K562 (cell line): ENCODE measurements around the gene KCTD18. TPM values are rescaled to one million over a fixed set of nuclear protein-coding genes. Genes with fewer than 3 reads are reported as not detected.

Experiments used
- ATAC-seq: fragments of 200-7000 bp; cut with Tn5 transposase; 3 replicates; pipeline ENCODE4 v1.9.1; 2020; ENCODE audit warnings: moderate library complexity
- BruUV-seq: library from RNA; stranded (reverse); fragments of 400-500 nt; replicated peaks from 2 replicates; lab custom pipeline; 2021; lab: Mats Ljungman, UMichigan
- CTCF ChIA-PET: fragments of 300-600 bp; formaldehyde crosslinking; extraction: SDS; loops from one replicate; lab custom pipeline; 2021; ENCODE audit warnings: low intra/inter-chr PET ratio; lab: Yijun Ruan, JAX
- POLR2A ChIA-PET: fragments of 300-600, 350-650 bp; sonication (Branson Sonifier 250); formaldehyde crosslinking; extraction: SDS; loops from one replicate; lab custom pipeline; 2021; ENCODE audit warnings: antibody characterized with exemption, inconsistent platforms; lab: Yijun Ruan, JAX
- DNase-seq, 4 experiments: peaks; one replicate each; pipeline versions ENCODE4 v3.0.0 to v3.0.0-alpha.2; 2011 to 2018; ENCODE audit warnings: low spot score in 3 of 4, mixed read lengths in 3 of 4; ENCODE audit errors: extremely low read depth in 1 of 4
- FAIRE-seq: peaks from 2 replicates; lab custom pipeline; 2011; peaks lifted over from hg19 to GRCh38; lab: Jason Lieb, UNC
- H2AFZ ChIP-seq: 2 replicates; pipeline ENCODE4 v1.6.0; 2011; ENCODE audit warnings: low read depth, low read length, control low read depth, inconsistent platforms
- H3K27ac ChIP-seq: fragments of 200-600 bp; 3 replicates; pipeline ENCODE4 v1.8.0; 2011; ENCODE audit warnings: low read depth, mild to moderate bottlenecking, control low read depth, inconsistent platforms, low read length, moderate library complexity, mixed read lengths; ENCODE audit errors: extremely low read depth
- H3K27me3 ChIP-seq, 2 experiments: fragments of 300-600 bp in 1 of 2; 2 replicates in 1 of 2; 3 replicates in 1 of 2; pipeline versions ENCODE4 v1.6.0 to v1.8.0; 2011; ENCODE audit warnings: inconsistent platforms in 2 of 2, low read length in 2 of 2, mild to moderate bottlenecking in 1 of 2, mixed read lengths in 1 of 2, moderate library complexity in 1 of 2; ENCODE audit not compliant: control insufficient read depth in 2 of 2, insufficient read depth in 2 of 2
- H3K36me3 ChIP-seq: fragments of 300-600 bp; 3 replicates; pipeline ENCODE4 v1.8.0; 2011; ENCODE audit warnings: mild to moderate bottlenecking, low read length, inconsistent platforms; ENCODE audit not compliant: control insufficient read depth, insufficient read depth
- H3K4me1 ChIP-seq, 2 experiments: fragments of 200-600 bp in 1 of 2; replicated peaks in 1 of 2; 2 replicates in 1 of 2; 3 replicates in 1 of 2; pipeline versions ENCODE4 v1.5.1 to v1.8.0; 2011; ENCODE audit warnings: inconsistent platforms in 2 of 2, low read length in 2 of 2, mild to moderate bottlenecking in 1 of 2, mixed read lengths in 1 of 2, moderate library complexity in 1 of 2; ENCODE audit not compliant: control insufficient read depth in 2 of 2, insufficient read depth in 2 of 2
- H3K4me2 ChIP-seq: 2 replicates; pipeline ENCODE4 v1.6.1; 2011; ENCODE audit warnings: low read length, control low read depth, inconsistent platforms, mixed read lengths; ENCODE audit not compliant: insufficient read depth
- H3K4me3 ChIP-seq: fragments of 200-600 bp; sonication (generic), shearing (Covaris generic); 2 replicates; pipeline ENCODE4 v1.5.1; 2016; ENCODE audit warnings: control low read depth, inconsistent platforms
- H3K79me2 ChIP-seq: fragments of 200-600 bp; 3 replicates; pipeline ENCODE4 v1.8.0; 2011; ENCODE audit warnings: low read length, inconsistent platforms; ENCODE audit not compliant: control insufficient read depth, insufficient read depth
- H3K9ac ChIP-seq, 2 experiments: 2 replicates each; pipeline versions ENCODE4 v1.6.0 to v1.6.1; 2011; ENCODE audit warnings: low read depth in 2 of 2, low read length in 2 of 2, control low read depth in 1 of 2, inconsistent platforms in 1 of 2, mild to moderate bottlenecking in 1 of 2, mixed read lengths in 1 of 2; ENCODE audit not compliant: insufficient read depth in 1 of 2
- H3K9me1 ChIP-seq: one replicate; pipeline ENCODE4 v1.6.0; 2011; ENCODE audit warnings: inconsistent platforms, mild to moderate bottlenecking, low read length, moderate library complexity; ENCODE audit not compliant: control insufficient read depth, insufficient read depth
- H3K9me3 ChIP-seq: replicated peaks from 2 replicates; pipeline ENCODE4 v1.5.1; 2011; ENCODE audit warnings: low read depth, low read length, inconsistent platforms; ENCODE audit not compliant: control insufficient read depth, insufficient read depth
- H4K20me1 ChIP-seq: replicated peaks from 2 replicates; pipeline ENCODE4 v1.6.1; 2011; ENCODE audit warnings: low read length, inconsistent platforms, mixed read lengths; ENCODE audit not compliant: control insufficient read depth, insufficient read depth
- ATF3 ChIP-seq, 2 experiments: fragments of 450-650 bp in 1 of 2; sonication (generic) in 1 of 2; formaldehyde crosslinking in 1 of 2; IDR thresholded peaks in 1 of 2; conservative IDR thresholded peaks in 1 of 2; 2 replicates each; pipeline versions ENCODE4 v1.6.1 to v1.8.1; 2016 to 2023; ENCODE audit warnings: mild to moderate bottlenecking in 2 of 2, moderate library complexity in 2 of 2, inconsistent platforms in 1 of 2, missing genetic modification reagents in 1 of 2
- CEBPB ChIP-seq: fragments of 450-650 bp; IDR thresholded peaks from 2 replicates; pipeline ENCODE4 v1.6.1; 2016; ENCODE audit warnings: missing genetic modification characterization, missing compliant biosample characterization
- CEBPG ChIP-seq, 3 experiments: fragments of 200-800 bp in 1 of 3; sonication (Bioruptor generic) in 1 of 3; sonication (generic) in 1 of 3; formaldehyde crosslinking in 1 of 3; IDR thresholded peaks in 2 of 3; conservative IDR thresholded peaks in 1 of 3; 2 replicates each; pipeline versions ENCODE4 v1.6.1 to v1.8.0; 2016 to 2022; ENCODE audit warnings: missing compliant biosample characterization in 2 of 3, missing genetic modification characterization in 2 of 3, mild to moderate bottlenecking in 1 of 3, missing genetic modification reagents in 1 of 3
- CHD4 ChIP-seq: fragments of 200-600 bp; sonication (generic); IDR thresholded peaks from 3 replicates; pipeline ENCODE4 v1.6.1; 2012; ENCODE audit warnings: low read depth, mild to moderate bottlenecking, mixed read lengths, low read length, inconsistent platforms; ENCODE audit not compliant: insufficient read depth, insufficient replicate concordance, poor library complexity, severe bottlenecking
- ELK3 ChIP-seq: fragments of 450-650 bp; formaldehyde crosslinking; IDR thresholded peaks from 2 replicates; pipeline ENCODE4 v1.4.0; 2020; ENCODE audit warnings: mild to moderate bottlenecking
- GABPB1 ChIP-seq: sonication (generic); formaldehyde crosslinking; IDR thresholded peaks from 2 replicates; pipeline ENCODE4 v1.8.0; 2022; ENCODE audit warnings: mild to moderate bottlenecking, missing genetic modification reagents
- GATAD2A ChIP-seq: fragments of 450-650 bp; IDR thresholded peaks from 2 replicates; pipeline ENCODE4 v1.6.1; 2017
- HDAC3 ChIP-seq: fragments of 450-650 bp; IDR thresholded peaks from 2 replicates; pipeline ENCODE4 v1.6.1; 2018; ENCODE audit warnings: borderline replicate concordance, mild to moderate bottlenecking, moderate library complexity; ENCODE audit not compliant: partially characterized antibody
- MCM7 ChIP-seq, 2 experiments: fragments of 450-650 bp; IDR thresholded peaks; 2 replicates each; pipeline ENCODE4 v1.6.1; 2016 to 2018
- MYBL2 ChIP-seq, 2 experiments: fragments of 450-650 bp in 1 of 2; sonication (generic) in 1 of 2; formaldehyde crosslinking in 1 of 2; IDR thresholded peaks; 2 replicates each; pipeline versions ENCODE4 v1.6.1 to v1.8.1; 2017 to 2022; ENCODE audit warnings: borderline replicate concordance in 1 of 2, inconsistent platforms in 1 of 2, low read depth in 1 of 2, mild to moderate bottlenecking in 1 of 2, missing genetic modification reagents in 1 of 2, moderate library complexity in 1 of 2
- ZNF134 ChIP-seq: fragments of 250-450 bp; sonication (Bioruptor Pico); conservative IDR thresholded peaks from 2 replicates; pipeline ENCODE4 v1.4.0; 2020
- ZNF146 ChIP-seq: IDR thresholded peaks from one replicate; pipeline ENCODE4 v1.6.1; 2018; ENCODE audit warnings: missing compliant biosample characterization; ENCODE audit not compliant: unreplicated experiment
- ZNF316 ChIP-seq: fragments of 450-650 bp; IDR thresholded peaks from 2 replicates; pipeline ENCODE4 v1.6.1; 2016
- ZNF511 ChIP-seq: sonication (generic); formaldehyde crosslinking; IDR thresholded peaks from 2 replicates; pipeline ENCODE4 v1.8.0; 2022; ENCODE audit warnings: mild to moderate bottlenecking, missing genetic modification reagents
- WGBS: fragments of 100-300 bp; shearing (Covaris generic); methylation state at CpG from one replicate; pipeline ENCODE4 v1.1.6; 2016; ENCODE audit warnings: low coverage, mixed read lengths; ENCODE audit not compliant: insufficient coverage; ENCODE audit errors: missing lambda C conversion rate; 5-methylcytosine and 5-hydroxymethylcytosine counted together
- in situ Hi-C: fragments of 300-500 bp; cut with MboI; formaldehyde crosslinking; loops from 4 replicates; pipeline ENCODE4 v1.15.0; 2018; ENCODE audit warnings: inconsistent platforms, mixed read lengths
- intact Hi-C: fragments of 100-400 bp; cut with micrococcal nuclease; formaldehyde crosslinking; loops from 2 replicates; pipeline ENCODE4 v1.14.2; 2022
- polyA plus RNA-seq, 8 experiments: library from polyadenylated mRNA; depleted of rRNA in 4 of 8; stranded (reverse) in 5 of 8; unstranded in 3 of 8; fragments of >200 nt; fragmentation: Nextera tagmentation in 2 of 8; fragmentation: Illumina TruSeq in 1 of 8; extraction: Ambion mirVana in 2 of 8; extraction: Trizol in 1 of 8; gene quantifications; 2 replicates each; pipeline versions ENCODE4 v1.2.1 to v1.2.3, GENCODE V29; 2011 to 2014; ENCODE audit warnings: inconsistent platforms in 1 of 8, missing spikeins in 1 of 8
- total RNA-seq, 7 experiments: library from RNA; depleted of rRNA in 6 of 7; stranded (reverse); fragments of >200 nt in 6 of 7; fragmentation: Illumina TruSeq in 2 of 7; extraction: Trizol in 2 of 7; gene quantifications; 2 replicates each; pipeline versions ENCODE4 v1.2.1 to v1.2.3, GENCODE V29; 2011 to 2021; ENCODE audit warnings: low replicate concordance in 1 of 7

KCTD18 gene
- total and polyA plus RNA-seq, 9 of the 15 experiments (the other 6 are each of a cell fraction or from before 2014, with no cell fraction given), result 0.39 to 5.4 (median 3.8) TPM

- Histone ChIP-seq H3K36me3 (peaks cover 4% of the 10 kb centered on the region; the same call in 2 of the 3 replicates), H3K9me1 (no peaks in the 10 kb centered on the region), H3K9me3 (peaks cover 2% of the 10 kb centered on the region; the same call in 1 of the 2 replicates), H4K20me1 (no peaks in the 10 kb centered on the region), H2AFZ (no peak overlapping the region), H3K9ac (no peak overlapping the region), H3K4me2 (no peak overlapping the region), H3K4me3 (no peak overlapping the region), H3K27me3 (no peaks in the 10 kb centered on the region), H3K79me2 (no peaks in the 10 kb centered on the region), H3K4me1 (no peaks in the 10 kb centered on the region; a peak in 2 of 5 replicates), H3K27ac (no peak overlapping the region)
- POLR2A ChIA-PET, result interaction anchor here (0.8 kb wide), 1 partner anchor 540 kb away, joined by 3 read pairs; no protein-coding TSS in a partner anchor
- DNase-seq (no peak), FAIRE-seq (no peak), ATAC-seq (no peak)
- 74% methylated on average over 2 of the region's 2 CpGs for WGBS
- in situ Hi-C loops, result no loop called here
- intact Hi-C loops, result no loop called here
- no TSS peak for BruUV-seq
- CTCF ChIA-PET, result no interaction called here
- no peak for TF ChIP-seq CEBPG (CRISPR knock-in tag; IDR thresholded peaks at IDR 0.05)
- TF ChIP-seq CEBPG (tag; conservative IDR thresholded peaks at IDR 0.05 in 1 of 2, IDR thresholded peaks at IDR 0.05 in 1 of 2), result peak in 1 of 2 experiments; percentile 51; a peak in 2 of 4 replicates
- TF ChIP-seq GABPB1, result no peak
- no peak for TF ChIP-seq ZNF316
- TF ChIP-seq MCM7 (IDR thresholded peaks at IDR 0.05), result no peak
- no peak for TF ChIP-seq ZNF511 (CRISPR knock-in tag)
- 0 out of 2 replicates have a peak, but pooled peaks have one; percentile 12 for TF ChIP-seq CEBPB
- TF ChIP-seq HDAC3, result no peak
- TF ChIP-seq GATAD2A, result no peak
- no peak for TF ChIP-seq ATF3 (IDR thresholded peaks at IDR 0.05)
- TF ChIP-seq ATF3 (CRISPR knock-in tag; conservative IDR thresholded peaks at IDR 0.05), result no peak
- TF ChIP-seq ELK3 (CRISPR knock-in tag), result no peak
- TF ChIP-seq ZNF134 (CRISPR knock-in tag), result no peak
- TF ChIP-seq MYBL2 (IDR thresholded peaks at IDR 0.05; ENCODE audit: low read depth), result no peak
- TF ChIP-seq MYBL2 (CRISPR knock-in tag; IDR thresholded peaks at IDR 0.05; ENCODE audit: borderline replicate concordance), result no peak
- TF ChIP-seq ZNF146, result no peak
- TF ChIP-seq CHD4, result no peak
Observed at GRCh38 chr2:200494048-200494447, 15.8 kb downstream of the KCTD18 start.
